AG10803 (cell line): ENCODE measurements around the gene PI4KB.
"Not testable (repeated sequence)": the region's sequence is repeated elsewhere in the genome, so short reads cannot be mapped to it uniquely, and the experiment has no call there.

Experiments used
- DNase-seq: peaks from one replicate; pipeline ENCODE4 v3.0.0; 2010; ENCODE audit warnings: low read depth
- H3K4me3 ChIP-seq: 2 replicates; pipeline ENCODE4 v1.5.1; 2011; ENCODE audit warnings: mild to moderate bottlenecking, low read length, control low read depth
- TF ChIP-seq, protein P1 (sequence below): conservative IDR thresholded peaks from 2 replicates; pipeline ENCODE4 v1.5.1; 2011; ENCODE audit warnings: mild to moderate bottlenecking, low read length, control low read depth, inconsistent platforms

Gene PI4KB

DNA sequence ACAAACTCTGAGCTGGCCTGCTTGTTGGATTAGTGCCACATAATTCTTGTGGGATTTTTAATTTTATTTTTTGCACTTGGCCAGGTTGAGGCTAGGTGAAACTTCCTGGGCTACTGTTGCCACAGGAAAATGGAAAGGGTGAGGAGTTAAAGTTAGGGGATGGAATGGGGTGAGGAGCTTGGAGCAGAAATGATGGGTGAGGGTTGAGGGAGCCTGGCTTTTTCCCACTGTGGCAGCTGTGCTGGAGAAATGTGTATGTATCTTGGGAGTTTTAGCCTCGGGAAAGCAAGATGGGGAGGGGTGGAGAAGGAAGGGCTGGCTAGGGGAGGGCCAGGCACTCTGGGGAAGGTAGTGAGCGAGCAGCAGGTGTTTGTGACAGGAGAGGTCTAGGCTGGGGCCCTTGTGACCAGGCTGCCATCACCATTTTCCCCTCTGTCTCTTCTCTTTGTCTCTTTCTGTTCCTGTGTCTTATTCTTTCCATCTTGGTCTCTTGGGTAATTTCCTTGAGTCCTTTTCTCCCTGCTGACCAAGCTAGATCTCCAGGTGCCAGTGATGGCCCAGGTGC lies 43.1 kb downstream of the PI4KB start:
- H3K4me3 ChIP-seq: peak overlapping the region; percentile 90

DNA sequence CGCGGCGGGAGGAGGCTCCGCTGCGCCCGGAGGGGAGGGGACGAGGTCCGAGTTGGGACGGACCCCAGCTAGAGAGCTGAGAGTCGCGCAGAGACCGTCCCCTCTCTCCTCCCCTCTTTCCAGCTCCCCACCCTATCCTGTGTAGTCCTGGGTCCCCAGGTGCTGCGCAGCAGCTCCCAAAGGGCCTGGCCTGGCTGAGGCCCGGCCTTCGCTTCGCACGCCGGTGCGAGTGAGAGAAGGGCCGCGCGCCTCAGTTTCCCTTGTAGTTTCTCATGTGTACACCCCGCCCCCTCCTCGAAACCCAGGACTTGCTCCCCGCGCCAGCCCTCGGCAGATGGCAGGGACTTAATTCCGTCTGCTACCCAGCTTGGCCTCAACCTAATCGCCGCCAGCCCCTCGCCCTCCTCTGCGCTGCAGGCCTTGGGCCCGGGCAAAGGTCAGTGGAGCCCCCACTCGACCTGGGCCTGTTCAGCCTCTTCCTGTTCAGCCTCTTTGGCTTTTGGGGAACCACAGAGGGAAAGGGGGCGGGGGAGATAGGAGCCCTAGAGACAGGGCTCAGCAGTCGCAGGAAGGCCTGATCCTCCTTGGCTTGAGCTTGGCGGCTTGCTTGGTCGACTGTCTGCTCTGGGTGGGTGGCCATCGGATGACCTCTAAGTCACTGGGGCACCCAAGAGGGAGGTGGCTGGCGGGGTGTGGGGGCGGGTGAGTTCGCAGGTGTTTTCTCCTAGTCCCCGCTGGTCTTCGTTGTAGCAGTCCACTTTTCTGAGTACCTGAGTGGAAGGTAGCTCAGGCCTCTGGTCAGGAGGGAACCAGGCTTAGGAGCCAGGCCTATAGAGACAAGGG lies 44.1 kb downstream of the PI4KB start:
- peak overlapping the region; percentile 90 for H3K4me3 ChIP-seq
- DNase-seq: no peak
- TF ChIP-seq, protein P1, sequence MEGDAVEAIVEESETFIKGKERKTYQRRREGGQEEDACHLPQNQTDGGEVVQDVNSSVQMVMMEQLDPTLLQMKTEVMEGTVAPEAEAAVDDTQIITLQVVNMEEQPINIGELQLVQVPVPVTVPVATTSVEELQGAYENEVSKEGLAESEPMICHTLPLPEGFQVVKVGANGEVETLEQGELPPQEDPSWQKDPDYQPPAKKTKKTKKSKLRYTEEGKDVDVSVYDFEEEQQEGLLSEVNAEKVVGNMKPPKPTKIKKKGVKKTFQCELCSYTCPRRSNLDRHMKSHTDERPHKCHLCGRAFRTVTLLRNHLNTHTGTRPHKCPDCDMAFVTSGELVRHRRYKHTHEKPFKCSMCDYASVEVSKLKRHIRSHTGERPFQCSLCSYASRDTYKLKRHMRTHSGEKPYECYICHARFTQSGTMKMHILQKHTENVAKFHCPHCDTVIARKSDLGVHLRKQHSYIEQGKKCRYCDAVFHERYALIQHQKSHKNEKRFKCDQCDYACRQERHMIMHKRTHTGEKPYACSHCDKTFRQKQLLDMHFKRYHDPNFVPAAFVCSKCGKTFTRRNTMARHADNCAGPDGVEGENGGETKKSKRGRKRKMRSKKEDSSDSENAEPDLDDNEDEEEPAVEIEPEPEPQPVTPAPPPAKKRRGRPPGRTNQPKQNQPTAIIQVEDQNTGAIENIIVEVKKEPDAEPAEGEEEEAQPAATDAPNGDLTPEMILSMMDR: no peak

More for the DNA sequence above, 43.1 kb downstream of the PI4KB start:
- DNase-seq: no peak
- TF ChIP-seq, protein P1: no peak

DNA sequence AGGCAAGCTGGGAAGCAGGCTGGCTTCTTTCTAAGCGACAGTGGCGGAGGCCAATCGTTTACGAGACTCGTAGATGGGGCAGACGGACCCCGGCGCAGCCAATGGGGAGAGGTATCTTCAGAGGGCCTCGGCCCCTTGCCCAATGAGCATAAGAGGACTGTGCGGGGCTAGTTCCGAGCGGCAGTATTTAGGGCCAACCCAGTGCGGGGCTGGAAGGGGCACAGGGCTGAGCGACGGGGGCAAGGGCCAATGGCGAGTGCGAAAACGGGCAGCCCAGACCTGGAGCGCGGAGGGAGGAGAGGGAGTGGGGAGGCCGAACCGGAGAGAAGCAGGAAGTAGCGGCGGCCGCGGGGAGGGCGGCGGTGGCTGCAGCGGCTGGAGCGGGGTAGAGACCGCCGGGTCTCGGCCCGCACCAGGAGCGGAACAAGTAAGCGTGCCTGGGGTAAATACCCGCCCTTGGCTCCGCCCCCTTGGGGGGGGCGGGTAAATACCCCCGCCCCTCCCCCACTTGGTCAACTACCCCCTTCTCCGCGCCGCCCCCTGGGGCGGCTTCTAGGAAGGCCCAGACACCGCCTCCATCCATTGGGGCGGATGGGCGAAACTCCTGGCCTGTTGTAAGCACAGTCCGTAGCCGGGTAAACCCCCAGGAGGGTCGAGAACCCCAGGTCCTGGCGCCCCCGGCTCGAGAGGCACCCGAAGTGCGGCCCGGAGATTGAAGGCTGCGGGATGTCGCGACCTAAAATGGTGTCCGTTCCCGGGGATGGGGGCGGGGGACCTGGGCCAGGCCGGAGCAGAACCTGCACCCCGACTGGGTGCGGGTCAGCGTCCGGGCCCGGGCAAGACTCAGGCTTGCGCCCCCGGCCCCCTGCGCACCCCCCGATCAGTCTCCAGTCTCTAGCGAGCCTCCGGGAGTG lies 45.0 kb downstream of the PI4KB start, which contains the start of gene ZNF687:
TSS of gene ZNF687 (plus strand) at position 331 of the 914 bp plus-strand sequence. CDS start 3,993 bp downstream, outside the sequence.
- H3K4me3 ChIP-seq: peak within 1 kb of the TSS; percentile 90
- TF ChIP-seq, protein P1: no peak
- DNase-seq: peak; percentile 100

DNA sequence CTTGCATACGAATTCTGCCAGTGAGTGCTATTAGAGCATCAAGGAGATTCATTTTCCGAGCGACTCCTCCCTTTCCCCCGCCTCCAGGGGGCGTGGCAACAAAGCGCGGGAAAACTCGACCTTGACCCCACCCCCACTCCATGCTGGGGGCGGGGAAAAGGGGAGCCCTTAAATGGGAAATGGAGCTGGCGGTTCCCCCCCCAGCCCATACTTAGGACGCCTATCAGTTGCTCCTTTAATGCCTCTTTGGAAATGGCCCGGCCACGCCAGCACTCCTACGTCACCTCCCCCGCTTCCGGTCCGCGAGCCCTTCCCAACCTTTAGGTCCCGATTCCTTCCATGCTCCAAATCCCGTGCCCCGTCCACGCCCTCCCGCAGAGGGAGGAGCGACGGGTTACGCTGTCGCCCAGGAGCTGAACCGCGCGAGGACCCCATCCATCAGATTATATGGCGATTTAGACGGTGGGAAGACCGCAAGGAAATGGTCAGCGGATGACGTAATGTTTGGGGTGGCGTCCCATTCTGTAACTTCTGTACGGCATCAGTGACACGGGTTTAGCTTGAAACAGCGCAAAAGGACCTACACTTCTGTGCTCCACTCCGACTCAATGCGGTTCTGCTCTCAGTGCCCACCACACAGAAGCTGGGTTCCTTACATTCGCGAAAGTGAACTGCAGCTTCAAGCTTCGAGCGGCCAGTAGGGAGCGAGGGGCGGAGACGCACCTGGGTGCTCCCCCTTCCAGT lies 45.8 kb downstream of the PI4KB start:
- peak; percentile 99 for DNase-seq
- TF ChIP-seq, protein P1: peak; percentile 26; the same call in 1 of the 2 replicates
- H3K4me3 ChIP-seq: peak overlapping the region; percentile 78

DNA sequence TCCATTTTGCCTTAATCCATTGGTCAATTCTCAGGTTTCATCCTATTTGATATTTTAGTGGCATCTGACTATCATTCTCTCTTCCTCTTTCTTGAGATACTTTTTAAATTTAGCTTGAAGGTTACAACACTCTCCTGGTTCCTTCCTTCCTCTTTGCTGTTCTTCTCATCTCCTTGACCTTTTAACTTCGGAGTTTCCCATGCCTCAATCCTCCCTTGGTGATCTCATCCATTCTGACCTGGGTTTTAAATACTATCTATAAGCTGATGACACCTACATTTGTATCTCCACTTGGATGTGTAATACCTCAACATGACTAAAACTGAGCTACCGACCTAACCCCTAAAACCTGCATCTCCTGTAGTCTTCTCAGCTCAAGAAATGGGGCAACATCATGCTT lies 50.0 kb downstream of the PI4KB start:
- DNase-seq: no peak
- no peak overlapping the region for H3K4me3 ChIP-seq
- TF ChIP-seq, protein P1: no peak

DNA sequence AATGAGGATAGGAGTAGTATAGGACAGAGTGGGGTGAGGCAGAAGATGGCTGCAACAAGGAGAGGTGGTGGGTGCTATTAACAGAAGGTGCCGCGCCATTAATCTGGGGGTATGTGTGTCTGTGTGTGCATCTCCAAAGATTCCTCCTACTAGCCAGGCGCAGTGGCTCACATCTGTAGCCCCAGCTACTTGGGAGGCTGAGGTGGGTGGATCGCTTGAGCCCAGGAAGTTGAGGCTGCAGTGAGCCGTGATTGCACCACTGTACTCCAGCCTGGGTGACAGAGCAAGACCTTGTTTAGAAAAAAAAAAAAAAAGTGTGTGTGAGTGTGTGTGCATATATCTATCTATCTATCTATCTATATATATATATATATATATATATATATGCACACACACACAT lies 51.9 kb downstream of the PI4KB start:
- DNase-seq, H3K4me3 ChIP-seq: not testable (repeated sequence)
